HG03565 (cell line): ENCODE results near the gene CD8A.
"Not testable (repeated sequence)": the region's sequence is repeated elsewhere in the genome, so short reads cannot be mapped to it uniquely, and the experiment has no call there.

Experiments used
- ATAC-seq: cut with Tn5 transposase; IDR thresholded peaks from one replicate; pipeline ENCODE4 v1.9.1; 2021; ENCODE audit warnings: mild to moderate bottlenecking, moderate library complexity; ENCODE audit not compliant: unreplicated experiment

Gene CD8A

DNA sequence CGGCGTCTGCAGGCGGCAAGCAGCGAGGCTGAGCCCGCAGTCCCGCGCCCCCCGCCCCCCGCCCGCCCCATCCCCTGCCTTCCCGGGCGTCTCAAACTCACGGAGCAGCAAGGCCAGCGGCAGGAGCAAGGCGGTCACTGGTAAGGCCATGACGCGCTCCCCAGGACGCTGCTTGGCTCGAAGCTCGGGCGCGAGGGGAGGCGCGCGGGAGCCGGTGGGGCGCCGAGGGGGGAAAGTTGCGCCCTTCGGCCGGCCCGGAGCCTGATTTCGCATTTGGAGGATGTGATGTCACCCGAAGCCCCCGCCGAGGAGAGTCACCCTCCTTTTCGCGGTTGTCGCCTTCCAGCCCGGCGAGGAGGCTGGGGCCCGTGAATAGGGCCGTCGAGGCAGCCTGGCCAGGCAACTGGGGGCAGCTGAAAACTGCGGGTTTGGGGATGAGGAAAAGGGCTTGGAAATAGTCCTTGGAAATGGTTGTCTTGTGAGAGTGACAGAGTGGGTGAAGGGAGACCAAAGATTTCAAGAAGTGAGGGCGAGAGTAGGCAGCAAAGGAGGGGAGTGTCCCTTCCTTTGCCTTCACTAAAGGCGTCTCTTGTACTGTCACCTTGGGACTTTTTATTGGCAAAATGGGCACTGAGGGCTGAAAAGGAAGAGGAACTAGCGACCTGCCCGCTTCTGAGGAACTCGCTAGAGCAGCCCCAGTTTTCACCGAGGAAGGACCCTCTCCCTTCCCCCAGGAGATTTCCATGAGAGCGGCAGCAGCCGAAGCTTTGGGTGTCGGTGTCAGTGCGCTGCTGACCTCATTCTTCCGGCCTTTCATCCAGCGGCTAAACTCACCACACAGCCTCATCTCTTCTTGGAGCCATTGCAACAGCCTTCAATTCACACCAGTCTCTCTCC is at the start of gene CD8A:
TSS of gene CD8A (minus strand) at position 238 of the 897 bp plus-strand sequence. CDS start at position 150, 88 bp downstream.
- no peak for ATAC-seq

GRCh38 chr2:86839871-86840548 is 49.3 kb upstream of the CD8A start:
- ATAC-seq = not testable (repeated sequence)

DNA sequence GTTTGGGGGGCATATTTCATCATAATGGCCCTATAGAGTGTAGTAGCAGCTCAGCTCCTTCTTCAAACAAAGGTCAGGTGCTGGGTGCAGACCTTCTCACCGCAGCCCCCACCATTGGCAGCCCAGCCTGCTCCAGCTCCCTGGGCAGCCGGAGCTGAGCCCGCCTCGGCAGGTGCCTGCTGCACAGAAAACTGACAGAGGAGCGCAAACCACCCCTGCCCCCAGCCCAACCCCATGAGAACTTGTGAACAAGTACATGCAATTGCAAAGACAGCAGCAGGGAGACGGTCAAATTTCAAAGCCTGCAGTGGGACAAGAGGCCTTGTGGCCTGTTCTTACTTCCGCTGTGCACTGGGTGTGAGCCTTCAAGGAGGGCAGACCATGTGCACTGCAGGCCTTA is 48.7 kb upstream of the CD8A start:
- ATAC-seq = not testable (repeated sequence)

GRCh38 chr2:86837714-86838113 is 47.0 kb upstream of the CD8A start:
- not testable (repeated sequence) for ATAC-seq

DNA sequence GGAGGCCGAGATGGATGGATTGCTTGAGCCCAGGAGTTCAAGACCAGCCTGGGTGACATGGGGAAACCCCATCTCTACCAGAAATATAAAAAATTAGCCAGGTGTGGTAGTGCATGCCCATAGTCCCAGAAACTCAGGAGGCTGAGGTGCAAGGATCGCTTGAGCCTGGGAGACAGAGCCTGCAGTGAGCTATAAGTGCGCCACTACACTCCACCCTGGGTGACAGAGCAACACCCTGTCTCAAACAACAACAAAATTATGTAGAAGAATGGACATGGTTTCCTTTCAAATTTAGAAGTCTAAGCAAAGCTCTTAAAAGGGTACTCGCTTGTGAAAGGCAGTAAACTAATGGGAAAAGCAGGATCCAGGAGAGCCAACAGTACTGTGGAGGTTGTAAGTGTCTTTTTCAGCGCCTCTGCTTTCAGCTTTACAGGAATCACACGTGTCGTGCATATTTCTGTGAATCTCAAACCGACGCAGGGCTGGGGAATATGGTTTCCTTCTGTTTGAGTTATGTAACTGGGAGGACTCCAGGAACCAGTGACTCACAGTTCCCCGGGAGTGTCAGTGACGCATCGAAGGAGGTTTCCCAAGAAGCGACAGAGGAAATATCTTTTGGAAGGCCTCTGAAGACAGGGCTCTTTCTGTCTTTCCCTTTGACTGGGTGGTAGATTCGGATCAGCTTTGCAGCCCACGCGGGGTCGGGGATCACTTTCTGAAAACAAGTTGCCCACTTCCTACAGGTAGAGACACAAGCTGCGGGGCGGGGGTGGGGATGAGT is 46.4 kb upstream of the CD8A start:
- ATAC-seq = not testable (repeated sequence)

- not testable (repeated sequence) for ATAC-seq
Observed at GRCh38 chr2:86835548-86835889, 44.8 kb upstream of the CD8A start.

- ATAC-seq = no peak
Observed at GRCh38 chr2:86833315-86833714, 42.6 kb upstream of the CD8A start.

DNA sequence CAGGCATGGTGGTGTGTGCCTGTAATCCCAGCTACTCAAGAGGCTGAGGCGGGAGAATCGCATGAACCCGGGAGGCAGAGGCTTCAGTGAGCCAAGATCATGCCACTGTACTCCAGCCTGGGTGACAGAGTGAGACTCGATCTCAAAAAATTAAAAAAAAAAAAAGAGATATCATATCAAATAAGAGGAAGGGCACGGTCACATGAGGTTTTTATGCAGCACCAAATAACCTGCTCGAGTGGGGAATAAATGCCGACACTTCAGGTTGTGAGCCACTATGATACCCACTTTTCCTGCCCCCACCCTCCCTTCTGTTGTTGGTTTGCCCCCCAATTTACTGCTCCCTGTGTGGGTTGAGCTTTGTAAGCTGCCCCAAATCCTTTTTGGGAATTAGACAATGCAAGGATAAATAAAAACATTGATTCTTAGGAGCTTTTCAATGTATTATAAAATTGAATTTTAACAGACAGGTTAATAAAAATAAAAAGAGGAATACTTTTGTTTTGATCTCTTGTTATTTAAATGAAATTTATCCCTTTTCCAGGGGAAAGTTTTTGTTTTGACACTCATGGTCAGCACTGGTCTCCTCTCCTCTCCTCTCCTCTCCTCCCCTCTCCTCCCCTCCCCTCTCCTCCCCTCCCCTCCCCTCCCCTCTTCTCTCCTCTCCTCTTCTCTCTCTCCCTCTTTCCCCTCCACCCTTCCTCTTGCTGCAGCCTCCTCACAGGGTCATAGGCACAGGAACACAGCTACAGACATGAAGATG is 41.8 kb upstream of the CD8A start:
- no peak for ATAC-seq

DNA sequence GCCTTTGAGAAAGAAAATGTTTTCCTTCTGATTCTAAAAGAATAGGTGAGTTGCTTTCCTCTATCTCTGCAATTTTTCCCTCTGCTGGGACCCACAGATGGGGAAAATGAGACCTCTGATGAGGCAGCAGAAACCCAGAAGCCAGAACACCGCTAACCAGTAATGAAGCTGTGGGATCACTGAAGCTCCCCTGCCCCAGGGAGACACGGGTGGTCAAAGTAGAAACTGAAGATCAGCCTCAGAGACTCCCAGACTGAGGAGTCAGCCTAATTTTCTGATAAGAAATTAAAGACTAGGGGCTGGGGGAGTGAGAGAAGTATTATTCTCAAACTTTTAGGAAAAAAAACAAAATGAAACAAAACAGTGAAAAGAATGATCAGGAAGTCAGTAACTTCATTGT is 40.8 kb upstream of the CD8A start:
- ATAC-seq = no peak

- ATAC-seq = no peak
Observed at GRCh38 chr2:86826951-86827350, 36.2 kb upstream of the CD8A start.

DNA sequence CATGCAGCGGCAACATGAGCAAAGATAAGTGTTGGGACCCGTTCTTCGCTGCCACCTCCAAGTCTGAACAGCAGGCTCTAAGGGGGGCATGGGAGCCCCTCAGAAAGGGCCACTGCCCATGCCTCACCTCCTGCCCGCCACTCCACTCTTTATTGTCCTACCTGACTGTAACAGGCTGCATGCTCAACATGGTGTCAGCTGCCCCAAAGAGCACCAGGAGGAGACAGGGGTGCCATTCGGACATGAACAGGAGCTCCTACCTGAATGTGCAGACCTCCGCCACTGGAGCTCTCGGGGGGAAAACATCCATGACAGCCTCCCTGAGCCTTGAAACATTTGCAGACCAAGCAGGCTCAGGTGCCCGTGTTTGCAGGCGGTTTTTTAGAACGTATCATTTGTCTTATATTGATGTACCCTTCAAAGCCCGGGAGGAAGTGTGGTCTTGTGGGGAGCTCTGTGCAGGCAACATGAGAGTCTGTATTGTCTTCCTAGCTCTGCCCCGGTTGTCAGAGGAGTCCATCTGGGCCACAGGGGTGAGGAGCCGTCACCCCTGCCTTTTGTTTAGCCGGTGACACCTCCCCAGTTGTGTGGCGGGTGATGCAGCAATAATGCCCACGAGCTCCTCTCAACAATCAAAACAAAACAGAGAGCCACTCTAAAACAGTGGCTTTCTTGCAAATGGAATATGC is 35.1 kb upstream of the CD8A start:
- ATAC-seq = no peak

DNA sequence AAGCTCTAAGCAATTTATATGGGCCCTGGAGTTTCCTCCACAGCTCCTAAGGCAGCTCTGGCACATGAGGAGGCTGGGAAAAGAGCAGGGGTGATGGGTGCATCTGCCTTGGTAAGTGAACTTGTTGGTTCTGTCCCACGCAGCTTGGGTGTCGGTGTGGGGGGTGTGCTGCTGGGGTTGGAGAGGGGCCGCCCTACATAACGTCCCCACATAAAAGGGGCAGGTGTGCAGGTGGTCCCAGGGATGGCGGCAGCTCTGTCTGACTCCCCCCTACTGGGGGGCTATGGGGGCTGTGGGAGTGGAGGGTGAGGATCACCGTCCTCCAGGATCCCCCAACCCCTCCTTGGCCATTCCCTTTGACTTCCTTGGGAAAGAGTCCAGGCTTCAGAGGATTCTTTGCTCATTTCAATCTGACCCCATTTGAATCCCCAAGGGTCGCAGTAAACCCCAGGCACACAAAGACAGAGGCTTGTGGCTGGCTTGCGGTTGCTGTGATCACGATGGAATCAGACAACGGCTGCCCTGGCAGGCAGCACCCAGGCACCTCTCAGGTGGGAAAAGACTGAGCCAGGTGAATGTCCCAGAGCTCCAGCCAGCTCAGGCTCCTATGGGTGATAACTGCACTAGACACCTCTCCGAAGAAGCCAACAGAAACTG is 34.5 kb upstream of the CD8A start:
- ATAC-seq = no peak

- ATAC-seq = no peak
Observed at GRCh38 chr2:86822668-86823345, 32.1 kb upstream of the CD8A start.

DNA sequence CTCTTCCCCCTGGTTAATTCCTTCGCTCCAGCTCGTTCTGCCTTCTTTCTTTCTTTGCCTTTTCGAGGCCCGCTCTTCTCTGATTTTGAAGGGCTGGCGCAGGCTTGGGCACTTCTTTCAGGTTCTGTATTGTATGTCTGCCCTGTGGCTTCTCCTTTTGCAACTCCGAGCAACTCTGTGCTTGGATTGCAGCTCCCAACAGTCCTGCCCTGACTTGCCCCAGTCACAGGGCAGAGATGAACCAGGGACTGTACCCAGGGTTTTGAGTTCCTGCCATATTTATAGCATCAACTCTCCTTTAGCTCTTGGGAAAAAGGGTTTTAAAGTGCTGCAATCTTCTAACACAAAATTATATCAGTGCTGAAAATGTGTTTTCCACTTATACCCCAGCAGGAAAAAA is 31.1 kb upstream of the CD8A start:
- no peak for ATAC-seq

DNA sequence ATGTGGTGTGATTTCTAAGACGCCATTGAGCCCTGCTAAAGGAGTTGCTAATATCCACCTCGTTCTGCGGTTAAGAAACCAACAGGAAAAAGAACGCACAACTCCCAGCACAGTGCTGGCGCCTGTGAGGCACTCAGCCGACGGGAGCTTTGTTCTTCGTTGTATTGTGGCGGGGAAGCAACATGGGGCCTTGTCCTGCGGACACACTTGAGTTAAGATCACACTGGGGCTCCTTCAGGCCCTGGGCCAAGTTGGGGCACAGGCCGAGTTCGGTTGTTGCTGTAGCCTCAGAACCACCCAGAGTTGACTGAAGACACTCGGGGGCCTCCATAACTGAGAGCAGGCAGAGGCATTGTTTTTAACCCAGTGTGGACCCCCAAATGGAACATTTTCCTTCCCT is 30.6 kb upstream of the CD8A start:
- ATAC-seq = no peak

GRCh38 chr2:86818957-86819356 is 28.2 kb upstream of the CD8A start:
- ATAC-seq = no peak

DNA sequence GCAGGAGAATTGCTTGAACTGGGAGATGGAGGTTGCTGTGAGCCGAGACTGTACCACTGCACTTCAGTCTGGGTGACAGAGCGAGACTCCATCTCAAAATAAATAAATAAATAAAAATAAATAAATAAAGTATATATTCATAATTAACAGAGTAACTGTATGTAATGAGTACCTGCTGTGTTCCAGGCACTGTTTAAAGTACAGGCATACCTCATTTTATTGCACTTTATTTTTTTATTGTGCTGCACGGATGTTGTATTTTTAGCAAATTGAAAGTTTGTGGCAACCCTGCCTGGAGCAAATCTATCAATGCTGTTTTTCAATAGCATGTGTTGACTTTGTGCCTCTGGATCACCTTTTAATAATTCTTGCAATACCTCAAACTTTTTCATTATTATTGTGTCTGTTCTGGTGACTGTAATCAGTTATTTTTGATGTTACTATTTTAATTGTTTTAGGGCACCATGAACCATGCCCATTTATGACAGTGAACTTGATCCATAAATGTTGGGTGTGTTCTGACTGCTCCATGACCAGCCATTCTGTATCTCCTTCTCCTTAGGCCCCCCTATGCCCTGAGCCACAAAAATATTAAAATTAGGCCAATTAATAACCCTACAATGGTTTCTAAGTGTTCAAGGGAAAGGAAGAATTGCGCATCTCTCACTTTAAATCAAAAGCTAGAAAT is 27.5 kb upstream of the CD8A start:
- ATAC-seq = no peak

DNA sequence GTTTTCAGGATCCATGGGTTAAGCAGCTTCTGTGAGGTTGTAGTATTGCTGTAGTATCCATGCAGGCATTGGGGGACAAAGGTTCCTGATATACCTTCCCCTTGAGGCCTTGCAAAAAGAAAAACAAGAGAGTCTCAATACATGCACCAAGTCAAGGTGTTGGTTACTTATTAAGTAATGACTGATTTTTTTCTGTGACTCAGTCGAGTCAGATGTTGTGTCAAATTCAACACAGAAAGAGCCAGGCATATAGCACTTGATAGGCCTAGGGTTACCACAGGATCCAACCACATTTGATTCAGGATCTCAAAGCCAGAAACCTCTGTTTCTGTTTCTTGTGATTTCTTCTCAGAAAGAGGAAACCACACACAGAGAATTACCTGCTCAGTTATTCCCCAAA is 24.9 kb upstream of the CD8A start:
- ATAC-seq = no peak
